Kidney (tissue), 14 donors: ENCODE results near the gene ADAM10. TPM values are rescaled to one million over a fixed set of nuclear protein-coding genes. Genes with fewer than 3 reads are reported as not detected.

Experiments used
- DNase-seq, 5 donors: peaks; one replicate each; pipeline ENCODE4 v3.0.0-alpha.2; 2013 to 2020
- FAIRE-seq: peaks from 2 replicates; lab custom pipeline; 2012; peaks lifted over from hg19 to GRCh38; lab: Jason Lieb, UNC
- H3K27ac ChIP-seq, 2 donors: one replicate each; pipeline ENCODE4 v1.7.0; 2013; ENCODE audit warnings: low read depth in 2 of 2, low read length in 2 of 2, inconsistent platforms in 1 of 2
- H3K27me3 ChIP-seq: one replicate; pipeline ENCODE4 v1.7.1; 2013; ENCODE audit warnings: low read length, inconsistent platforms; ENCODE audit not compliant: control insufficient read depth, insufficient read depth
- H3K36me3 ChIP-seq, 3 donors: one replicate each; pipeline versions ENCODE4 v1.7.0 to v1.7.1; 2013; ENCODE audit warnings: low read length in 3 of 3, control low read depth in 1 of 3, inconsistent platforms in 1 of 3; ENCODE audit not compliant: insufficient read depth in 3 of 3, control insufficient read depth in 2 of 3
- H3K4me1 ChIP-seq, 3 donors: one replicate each; pipeline versions ENCODE4 v1.7.0 to v1.7.1; 2013; ENCODE audit warnings: low read length in 3 of 3, inconsistent platforms in 1 of 3, low read depth in 1 of 3; ENCODE audit not compliant: control insufficient read depth in 2 of 3, insufficient read depth in 2 of 3
- H3K4me3 ChIP-seq, 3 donors: one replicate each; pipeline versions ENCODE4 v1.7.0 to v1.8.1; 2013; ENCODE audit warnings: low read length in 3 of 3, control low read depth in 1 of 3, inconsistent platforms in 1 of 3
- H3K9ac ChIP-seq, 3 donors: one replicate each; pipeline versions ENCODE4 v1.7.0 to v1.7.1; 2013; ENCODE audit warnings: low read length in 3 of 3, control low read depth in 1 of 3, inconsistent platforms in 1 of 3
- H3K9me3 ChIP-seq, 3 donors: one replicate each; pipeline versions ENCODE4 v1.7.0 to v1.7.1; 2013; ENCODE audit warnings: low read length in 3 of 3, control low read depth in 1 of 3, inconsistent platforms in 1 of 3; ENCODE audit not compliant: control insufficient read depth in 2 of 3, insufficient read depth in 1 of 3
- CTCF ChIP-seq: IDR thresholded peaks from 3 replicates; pipeline ENCODE4 v1.5.1; 2012; ENCODE audit warnings: mild to moderate bottlenecking, moderate library complexity, borderline replicate concordance; ENCODE audit not compliant: insufficient read depth; ENCODE audit errors: extremely low read depth
- intact Hi-C: fragments of 100-400 bp; cut with DNase I; formaldehyde crosslinking; loops from one replicate; pipeline ENCODE4 v1.11.1; 2022
- polyA plus RNA-seq: library from polyadenylated mRNA; stranded (reverse); fragments of 350-450 nt; fragmentation: Illumina TruSeq; extraction: RNeasy Lipid Tissue Mini Kit (QIAGEN cat#74804); gene quantifications from one replicate; pipeline ENCODE4 v1.2.3, GENCODE V29; 2014; ENCODE audit warnings: low read depth, low replicate concordance; ENCODE audit not compliant: insufficient read depth
- total RNA-seq: library from RNA; stranded (reverse); fragmentation: NEBNext Ultra II Directional; extraction: Animal tissue kit (Norgen Biotek cat#: 25700); gene quantifications from one replicate; pipeline ENCODE4 v1.2.1, GENCODE V29; 2021
- donor health status: control.
- donor health status: control.
- donor health status: control.
- donor health status: control.
- donor health status: control.
- donor health status: DM: yes; HTN: yes; CAD: no.
- donor health status: Normal renal cell carcinoma (clear cell type).

Gene ADAM10
- total and polyA plus RNA-seq, 2 donors from 2014 or later: 19.5 to 235 TPM

- TF ChIP-seq CTCF: no peak
- H3K27ac ChIP-seq: peak overlapping the region in 1 of 2 donors; percentile 28
- H3K9me3 ChIP-seq: peaks cover 0 to 11% (median 0%) of the 10 kb centered on the region in 3 donors
- intact Hi-C loops: no loop called here
- no peak overlapping the region for H3K4me3 ChIP-seq
- H3K27me3 ChIP-seq: no peaks in the 10 kb centered on the region
- DNase-seq (no peak), FAIRE-seq (no peak)
- no peaks in the 10 kb centered on the region for H3K4me1 ChIP-seq
- no peak overlapping the region for H3K9ac ChIP-seq
- peaks cover 0 to 2% (median 0%) of the 10 kb centered on the region in 3 donors for H3K36me3 ChIP-seq
Observed at GRCh38 chr15:58694641-58695398, 54.7 kb downstream of the ADAM10 start.

GRCh38 chr15:58690703-58691102, 58.8 kb downstream of the ADAM10 start:
- TF ChIP-seq CTCF: no peak
- Histone ChIP-seq H3K27me3 (no peaks in the 10 kb centered on the region), H3K4me1 (no peaks in the 10 kb centered on the region), H3K36me3 (peaks cover 0 to 2% (median 0%) of the 10 kb centered on the region in 3 donors), H3K4me3 (no peak overlapping the region), H3K9me3 (no peaks in the 10 kb centered on the region), H3K9ac (no peak overlapping the region), H3K27ac (no peak overlapping the region)
- intact Hi-C loops: no loop called here
- DNase-seq (no peak), FAIRE-seq (no peak)

GRCh38 chr15:58689646-58690045, 59.9 kb downstream of the ADAM10 start:
- no peaks in the 10 kb centered on the region for H3K27me3 ChIP-seq
- intact Hi-C loops: no loop called here
- DNase-seq: no peak
- H3K4me3 ChIP-seq: no peak overlapping the region
- H3K9ac ChIP-seq: no peak overlapping the region
- FAIRE-seq: no peak
- no peaks in the 10 kb centered on the region for H3K9me3 ChIP-seq
- TF ChIP-seq CTCF: no peak
- no peaks in the 10 kb centered on the region for H3K4me1 ChIP-seq
- H3K27ac ChIP-seq: no peak overlapping the region
- H3K36me3 ChIP-seq: peaks cover 0 to 2% (median 0%) of the 10 kb centered on the region in 3 donors
